GM12878 (cell line): Measurements from ENCODE around the gene CCS. TPM values are rescaled to one million over a fixed set of nuclear protein-coding genes. Genes with fewer than 3 reads are reported as not detected.

ENCODE experiments used
- ATAC-seq: fragments of 200-7000 bp; cut with Tn5 transposase; 3 replicates; pipeline ENCODE4 v1.9.1; 2020; ENCODE audit warnings: mild to moderate bottlenecking, moderate library complexity
- BruUV-seq: library from RNA; stranded (reverse); fragments of 400-500 nt; replicated peaks from 2 replicates; lab custom pipeline; 2021; lab: Mats Ljungman, UMichigan
- CTCF ChIA-PET: fragments of 300-600 bp; sonication (Branson Sonifier 250); formaldehyde crosslinking; extraction: SDS; loops from one replicate; lab custom pipeline; 2021; ENCODE audit warnings: inconsistent platforms; lab: Yijun Ruan, JAX
- POLR2A ChIA-PET: fragments of 350-600 bp; formaldehyde crosslinking; extraction: SDS; loops from one replicate; lab custom pipeline; 2021; ENCODE audit warnings: inconsistent platforms; lab: Charles Lee
- RAD21 ChIA-PET: fragments of 300-600 bp; sonication (Branson Sonifier 250); formaldehyde crosslinking; loops from one replicate; lab custom pipeline; 2023; ENCODE audit warnings: antibody characterized with exemption; ENCODE audit not compliant: unreplicated experiment; lab: Charles Lee
- SMC1A ChIA-PET: fragments of 300-600 bp; sonication (Branson Sonifier 250); formaldehyde crosslinking; loops from one replicate; lab custom pipeline; 2023; ENCODE audit not compliant: unreplicated experiment, uncharacterized antibody; lab: Charles Lee
- DNase-seq: peaks from one replicate; pipeline ENCODE4 v3.0.0-alpha.2; 2011; ENCODE audit warnings: low read depth, low spot score
- FAIRE-seq: peaks from 3 replicates; lab custom pipeline; 2011; peaks lifted over from hg19 to GRCh38; lab: Jason Lieb, UNC
- H2AFZ ChIP-seq: 2 replicates; pipeline ENCODE4 v1.6.0; 2011; ENCODE audit warnings: low read depth, low read length, control low read depth; ENCODE audit not compliant: control insufficient read depth
- H3K27ac ChIP-seq: 2 replicates; pipeline ENCODE4 v1.5.1; 2011; ENCODE audit warnings: control low read depth; ENCODE audit not compliant: control insufficient read depth, insufficient read depth
- H3K27me3 ChIP-seq, 2 experiments: replicated peaks in 1 of 2; 2 replicates each; pipeline versions ENCODE4 v1.6.0 to v1.6.1; 2011; ENCODE audit warnings: low read length in 1 of 2; ENCODE audit not compliant: control insufficient read depth in 2 of 2, insufficient read depth in 2 of 2
- H3K36me3 ChIP-seq, 2 experiments: 2 replicates each; pipeline ENCODE4 v1.5.1; 2011; ENCODE audit warnings: low read length in 1 of 2; ENCODE audit not compliant: control insufficient read depth in 2 of 2, insufficient read depth in 2 of 2
- H3K4me1 ChIP-seq: 2 replicates; pipeline ENCODE4 v1.6.1; 2011; ENCODE audit warnings: mild to moderate bottlenecking, low read length, moderate library complexity, mixed read lengths; ENCODE audit not compliant: control insufficient read depth, insufficient read depth
- H3K4me2 ChIP-seq: 2 replicates; pipeline ENCODE4 v1.6.0; 2011; ENCODE audit warnings: control low read depth; ENCODE audit not compliant: control insufficient read depth, insufficient read depth
- H3K4me3 ChIP-seq: fragments of 200-600 bp; sonication (generic); 2 replicates; pipeline ENCODE4 v1.5.1; 2016
- H3K79me2 ChIP-seq: 2 replicates; pipeline ENCODE4 v1.6.0; 2011; ENCODE audit warnings: low read length; ENCODE audit not compliant: control insufficient read depth, insufficient read depth
- H3K9ac ChIP-seq: 2 replicates; pipeline ENCODE4 v1.8.0; 2011; ENCODE audit warnings: low read length, control low read depth, mixed read lengths; ENCODE audit not compliant: control insufficient read depth, insufficient read depth
- H3K9me3 ChIP-seq: replicated peaks from 3 replicates; pipeline ENCODE4 v1.5.1; 2011; ENCODE audit warnings: mild to moderate bottlenecking, low read length; ENCODE audit not compliant: control insufficient read depth, insufficient read depth
- H4K20me1 ChIP-seq: 2 replicates; pipeline ENCODE4 v1.6.0; 2011; ENCODE audit not compliant: control insufficient read depth, insufficient read depth
- ATF7 ChIP-seq: fragments of 450-650 bp; IDR thresholded peaks from 2 replicates; pipeline ENCODE4 v1.6.1; 2016; ENCODE audit warnings: low read depth, mild to moderate bottlenecking
- CBX5 ChIP-seq: sonication (generic); IDR thresholded peaks from 2 replicates; pipeline ENCODE4 v1.6.1; 2016; ENCODE audit warnings: low read depth, moderate library complexity, mild to moderate bottlenecking, inconsistent platforms
- EP300 ChIP-seq, 2 experiments: fragments of 150-350 bp in 1 of 2; IDR thresholded peaks; 2 replicates each; pipeline ENCODE4 v1.6.1; 2011 to 2012; ENCODE audit warnings: low read depth in 2 of 2, low read length in 2 of 2, borderline replicate concordance in 1 of 2, improper control_type of control experiment in 1 of 2, inconsistent platforms in 1 of 2; ENCODE audit not compliant: control insufficient read depth in 1 of 2
- HDAC2 ChIP-seq: fragments of 200-600 bp; sonication (generic); IDR thresholded peaks from 2 replicates; pipeline ENCODE4 v1.6.1; 2017
- IRF4 ChIP-seq: IDR thresholded peaks from 2 replicates; pipeline ENCODE4 v1.6.1; 2011; ENCODE audit warnings: low read depth, low read length
- KDM1A ChIP-seq: fragments of 200-600 bp; sonication (generic); IDR thresholded peaks from 2 replicates; pipeline ENCODE4 v1.6.1; 2016; ENCODE audit warnings: borderline replicate concordance
- NR2C1 ChIP-seq: fragments of 450-650 bp; IDR thresholded peaks from 2 replicates; pipeline ENCODE4 v1.6.1; 2017; ENCODE audit warnings: antibody characterized with exemption, mild to moderate bottlenecking, moderate library complexity
- POLR2AphosphoS2 ChIP-seq: IDR thresholded peaks from 2 replicates; pipeline ENCODE4 v1.6.1; 2011; ENCODE audit warnings: low read depth, mild to moderate bottlenecking, low read length, improper control_type of control experiment, moderate library complexity
- RFX5 ChIP-seq: IDR thresholded peaks from 2 replicates; pipeline ENCODE4 v1.6.1; 2011; ENCODE audit warnings: low read depth, low read length, improper control_type of control experiment
- SREBF2 ChIP-seq: IDR thresholded peaks from 2 replicates; pipeline ENCODE4 v1.6.1; 2012; ENCODE audit warnings: mild to moderate bottlenecking, low read length
- TAF1 ChIP-seq: IDR thresholded peaks from 2 replicates; pipeline ENCODE4 v1.6.1; 2011; ENCODE audit warnings: mild to moderate bottlenecking, low read depth, low read length, borderline replicate concordance
- TBL1XR1 ChIP-seq: IDR thresholded peaks from 2 replicates; pipeline ENCODE4 v1.6.1; 2012; ENCODE audit warnings: low read depth, low read length, improper control_type of control experiment
- TCF12 ChIP-seq: IDR thresholded peaks from 2 replicates; pipeline ENCODE4 v1.6.1; 2011; ENCODE audit warnings: low read depth, mild to moderate bottlenecking, low read length
- ZNF207 ChIP-seq: fragments of 450-650 bp; IDR thresholded peaks from 2 replicates; pipeline ENCODE4 v1.6.1; 2014; ENCODE audit warnings: antibody characterized with exemption, mild to moderate bottlenecking, borderline replicate concordance
- WGBS: methylation state at CpG from one replicate; pipeline ENCODE4 v1.1.6; 2016; ENCODE audit warnings: low lambda C conversion rate; ENCODE audit not compliant: insufficient replicate concordance, insufficient coverage; ENCODE audit errors: missing lambda C conversion rate; 5-methylcytosine and 5-hydroxymethylcytosine counted together
- in situ Hi-C: fragments of 300-500 bp; cut with MboI; formaldehyde crosslinking; loops from 9 replicates; pipeline ENCODE4 v1.14.3; 2018; ENCODE audit warnings: mixed read lengths
- intact Hi-C: fragments of 100-400 bp; cut with micrococcal nuclease; formaldehyde crosslinking; loops from one replicate; pipeline ENCODE4 v1.14.2; 2022; ENCODE audit not compliant: unreplicated experiment
- polyA plus RNA-seq, 11 experiments: library from polyadenylated mRNA; depleted of rRNA in 4 of 11; unstranded in 6 of 11; stranded (reverse) in 5 of 11; fragments of >200 nt; fragmentation: Nextera tagmentation in 4 of 11; fragmentation: Illumina TruSeq in 1 of 11; extraction: Ambion mirVana in 4 of 11; extraction: Trizol in 1 of 11; gene quantifications; 1 replicate in 1 of 11; 2 replicates in 10 of 11; pipeline versions ENCODE4 v1.2.1 to v1.2.3, GENCODE V29; 2011 to 2016; ENCODE audit warnings: inconsistent platforms in 2 of 11, missing spikeins in 2 of 11, low read depth in 1 of 11
- total RNA-seq, 4 experiments: library from RNA; depleted of rRNA in 3 of 4; stranded (reverse); fragments of >200 nt in 3 of 4; fragmentation: Illumina TruSeq in 1 of 4; extraction: Trizol in 1 of 4; gene quantifications; 2 replicates each; pipeline versions ENCODE4 v1.2.1 to v1.2.3, GENCODE V29; 2013 to 2021

CCS gene
- total and polyA plus RNA-seq, 10 of the 15 experiments (the other 5 are each of a cell fraction or from before 2014, with no cell fraction given): 1.5 to 44.2 (median 30.6) TPM

GRCh38 chr11:66589996-66590675, 2.8 kb upstream of the CCS start:
- no peak overlapping the region for H3K4me2 ChIP-seq
- BruUV-seq: no TSS peak
- peaks cover 16% of the 10 kb centered on the region for H3K79me2 ChIP-seq
- intact Hi-C loops (loop anchor here (5.0 kb wide), 1 partner anchor 87 kb away; the partner anchor contains the start of gene RBM4B), in situ Hi-C loops (no loop called here)
- H4K20me1 ChIP-seq: no peaks in the 10 kb centered on the region
- ChIA-PET SMC1A (interaction anchor here (1.2 to 2.1 kb wide), 3 partner anchors 10 to 88 kb away, joined by 4 to 8 read pairs (median 4); partner anchors contain the start of gene RBM4B), CTCF (interaction anchor here (0.7 to 7.7 kb wide), 7 partner anchors 10 to 181 kb away, joined by 3 to 75 read pairs (median 3); partner anchors contain the start of genes RBM4 and RBM4B), POLR2A (interaction anchor here (0.6 to 6.8 kb wide), 5 partner anchors 8 to 87 kb away, joined by 3 to 26 read pairs (median 4); partner anchors contain the start of gene RBM4B), RAD21 (interaction anchor here (0.6 to 2.2 kb wide), 4 partner anchors 29 to 88 kb away, joined by 3 to 9 read pairs (median 6); partner anchors contain the start of gene RBM4B)
- peaks cover 13% of the 10 kb centered on the region for H3K4me1 ChIP-seq
- TF ChIP-seq RFX5 (no peak), TBL1XR1 (no peak), TAF1 (no peak), SREBF2 (no peak), HDAC2 (no peak), POLR2AphosphoS2 (no peak), EP300 (IDR thresholded peaks at IDR 0.05; ENCODE audit: borderline replicate concordance in 1 of 2, control insufficient read depth in 1 of 2, low read depth in 2 of 2, low read length in 2 of 2) (no peak), IRF4 (no peak), NR2C1 (no peak), TCF12 (no peak), CBX5 (no peak), KDM1A (no peak), ATF7 (no peak), ZNF207 (no peak)
- no peak for ATAC-seq
- no peak overlapping the region for H3K9ac ChIP-seq
- WGBS: 65% methylated on average over 7 of the region's 7 CpGs
- no peak overlapping the region for H2AFZ ChIP-seq
- no peaks in the 10 kb centered on the region for H3K36me3 ChIP-seq
- no peak for FAIRE-seq
- no peaks in the 10 kb centered on the region for H3K27me3 ChIP-seq
- DNase-seq: no peak
- H3K4me3 ChIP-seq: no peak overlapping the region
- H3K27ac ChIP-seq: no peak overlapping the region
- no peaks in the 10 kb centered on the region for H3K9me3 ChIP-seq
